SW 1271 (cell line): Measurements from ENCODE around the gene SMLR1.

Experiments used
- DNase-seq, 2 experiments: peaks; one replicate each; lab custom pipeline; 2025; lab: John Stamatoyannopoulos, UW

The SMLR1 gene

GRCh38 chr6:130825772-130826441, 1.3 kb upstream of the SMLR1 start:
- DNase-seq, result no peak

GRCh38 chr6:130826442-130827246, 562 bp upstream of the SMLR1 start:
- no peak for DNase-seq

- DNase-seq, result no peak
Measured at GRCh38 chr6:130829333-130829910, 2.2 kb downstream of the SMLR1 start.

GRCh38 chr6:130831607-130832006, 4.4 kb downstream of the SMLR1 start:
- no peak for DNase-seq

GRCh38 chr6:130833569-130833968, 6.4 kb downstream of the SMLR1 start:
- no peak for DNase-seq

- DNase-seq, result no peak
Measured at GRCh38 chr6:130834482-130835251, 7.5 kb downstream of the SMLR1 start.

GRCh38 chr6:130836055-130836640, 8.9 kb downstream of the SMLR1 start:
- no peak for DNase-seq

- DNase-seq, result no peak
Measured at GRCh38 chr6:130837067-130837466, 9.9 kb downstream of the SMLR1 start.

- DNase-seq, result no peak
Measured at GRCh38 chr6:130838250-130838860, 11.1 kb downstream of the SMLR1 start.

GRCh38 chr6:130838951-130839350, 11.7 kb downstream of the SMLR1 start:
- DNase-seq, result no peak

- no peak for DNase-seq
Measured at GRCh38 chr6:130839379-130839778, 12.2 kb downstream of the SMLR1 start.

GRCh38 chr6:130840050-130840449, 12.8 kb downstream of the SMLR1 start:
- DNase-seq, result no peak

GRCh38 chr6:130841128-130841728, 14.0 kb downstream of the SMLR1 start:
- DNase-seq, result no peak

GRCh38 chr6:130843575-130844320, 16.5 kb downstream of the SMLR1 start:
- peak; percentile 11 to 34 for DNase-seq

- no peak for DNase-seq
Measured at GRCh38 chr6:130846501-130846900, 19.3 kb downstream of the SMLR1 start.

GRCh38 chr6:130847001-130847910, 20.1 kb downstream of the SMLR1 start:
- DNase-seq, result no peak

GRCh38 chr6:130848945-130849344, 21.7 kb downstream of the SMLR1 start:
- DNase-seq, result no peak

GRCh38 chr6:130849594-130849993, 22.4 kb downstream of the SMLR1 start:
- DNase-seq, result no peak

- no peak for DNase-seq
Measured at GRCh38 chr6:130851026-130851425, 23.8 kb downstream of the SMLR1 start.
